Skeletal muscle satellite cell (primary cell): ENCODE results near the gene ATXN7L1.
"Not testable (repeated sequence)": the region's sequence is repeated elsewhere in the genome, so short reads cannot be mapped to it uniquely, and the experiment has no call there.

Source experiments
- H3K27me3 ChIP-seq: 2 replicates; pipeline ENCODE4 v1.7.0; 2013; ENCODE audit warnings: low read length; ENCODE audit not compliant: control insufficient read depth, insufficient read depth
- H3K36me3 ChIP-seq: 2 replicates; pipeline ENCODE4 v1.7.0; 2013; ENCODE audit warnings: mild to moderate bottlenecking, control low read depth, low read length; ENCODE audit not compliant: insufficient read depth
- H3K4me1 ChIP-seq: 2 replicates; pipeline ENCODE4 v1.7.0; 2013; ENCODE audit warnings: low read length; ENCODE audit not compliant: control insufficient read depth, insufficient read depth
- H3K4me2 ChIP-seq: 2 replicates; pipeline ENCODE4 v1.7.0; 2013; ENCODE audit warnings: mild to moderate bottlenecking, low read length
- H3K4me3 ChIP-seq: 2 replicates; pipeline ENCODE4 v1.7.0; 2013; ENCODE audit warnings: low read length
- H3K9ac ChIP-seq: 2 replicates; pipeline ENCODE4 v1.7.0; 2013; ENCODE audit warnings: mild to moderate bottlenecking, low read depth, low read length, moderate library complexity
- H3K9me3 ChIP-seq: replicated peaks from 2 replicates; pipeline ENCODE4 v1.7.0; 2013; ENCODE audit warnings: mild to moderate bottlenecking, control low read depth, low read length

Gene ATXN7L1

DNA sequence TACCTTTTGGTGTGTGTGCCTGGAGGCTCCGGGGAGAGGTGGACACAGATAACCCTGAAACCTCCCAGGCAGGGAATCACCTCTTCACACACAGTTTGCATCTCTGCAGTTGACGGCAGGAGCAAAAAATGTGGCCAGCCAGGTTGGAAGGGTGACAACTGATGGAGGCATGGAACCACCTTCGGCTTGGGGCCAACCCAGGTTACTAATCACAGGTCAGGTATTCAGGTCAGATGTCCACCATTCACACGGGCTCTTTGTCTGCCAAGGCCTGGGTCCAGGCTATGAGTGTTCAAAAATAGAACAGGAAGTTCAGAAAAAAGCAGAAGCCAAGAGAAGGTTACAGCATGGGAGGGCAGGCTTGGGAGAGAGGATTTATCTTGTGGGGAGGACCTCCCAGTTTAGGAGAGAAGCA is 157.9 kb downstream of the ATXN7L1 start:
- Histone ChIP-seq H3K27me3 (no peaks in the 10 kb centered on the region), H3K4me1 (peaks cover 11% of the 10 kb centered on the region), H3K36me3 (no peaks in the 10 kb centered on the region), H3K9ac (no peak overlapping the region), H3K4me3 (no peak overlapping the region), H3K4me2 (no peak overlapping the region), H3K9me3 (no peaks in the 10 kb centered on the region)

DNA sequence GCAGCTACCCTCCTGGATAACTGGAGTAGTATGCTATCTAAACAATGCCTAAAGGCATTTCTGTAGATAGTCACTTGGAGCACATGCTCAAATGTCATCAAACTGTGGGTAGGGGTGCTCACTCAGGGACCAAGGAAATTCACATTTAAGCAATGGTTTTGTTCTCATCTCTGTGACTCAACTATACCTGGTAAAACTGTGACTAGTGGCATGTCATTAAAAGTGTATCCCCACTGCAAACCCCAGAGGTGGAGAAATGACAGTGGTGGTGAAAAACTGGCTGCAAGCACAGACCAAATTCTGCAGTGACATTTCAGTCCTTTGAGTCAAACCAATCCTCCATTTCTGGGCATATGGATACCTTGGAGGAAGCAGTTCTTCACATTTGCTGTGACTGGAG is 160.9 kb downstream of the ATXN7L1 start:
- H3K9me3 ChIP-seq: peaks cover 8% of the 10 kb centered on the region
- no peaks in the 10 kb centered on the region for H3K27me3 ChIP-seq
- H3K9ac ChIP-seq: no peak overlapping the region
- no peak overlapping the region for H3K4me3 ChIP-seq
- peaks cover 5% of the 10 kb centered on the region for H3K36me3 ChIP-seq
- peaks cover 12% of the 10 kb centered on the region for H3K4me1 ChIP-seq
- H3K4me2 ChIP-seq: no peak overlapping the region

DNA sequence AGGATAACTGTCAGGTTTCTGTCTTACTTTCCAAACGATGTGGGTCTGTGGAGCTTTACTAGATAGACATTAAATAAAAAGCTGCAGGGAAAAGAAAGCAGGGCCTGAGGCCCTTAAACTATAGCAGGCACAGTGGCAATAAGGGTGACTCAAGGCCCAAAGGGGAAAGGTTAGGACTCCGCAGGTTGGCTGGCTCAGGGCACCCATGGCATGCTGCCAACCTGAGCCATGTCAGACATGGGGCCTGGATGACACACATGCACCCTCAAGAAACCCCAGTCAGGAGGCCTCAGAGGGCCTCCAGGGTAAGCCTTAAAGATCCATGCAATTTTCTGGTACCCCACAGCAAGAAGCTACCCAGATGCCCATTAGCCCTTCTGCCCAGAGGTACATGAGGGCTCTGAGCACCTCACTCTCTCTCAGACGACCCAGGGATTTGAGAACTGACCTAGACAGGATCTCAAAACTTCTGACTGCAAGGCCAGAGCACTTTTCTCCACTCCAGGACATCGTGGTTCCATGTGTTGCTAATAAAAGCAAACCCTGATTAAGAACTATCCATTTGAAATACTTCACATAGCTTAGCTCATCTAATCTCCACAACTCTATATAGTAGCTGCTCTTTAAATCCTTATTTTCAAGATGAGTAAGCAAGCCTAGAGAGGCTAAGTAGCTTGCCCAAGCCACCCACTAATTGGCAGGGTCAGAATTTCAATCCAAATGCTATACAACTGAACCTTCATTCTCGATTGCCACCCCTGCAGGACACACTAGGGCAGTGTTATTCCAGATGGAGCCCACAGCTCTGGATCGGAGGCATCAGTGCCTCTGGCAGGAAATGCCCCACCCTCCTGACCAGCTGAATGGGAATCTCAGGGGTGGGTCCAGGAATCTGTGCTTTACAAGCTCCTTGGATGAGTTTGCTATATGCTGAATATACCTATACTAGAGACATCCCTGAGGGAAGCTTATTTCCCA is 162.6 kb downstream of the ATXN7L1 start:
- H3K27me3 ChIP-seq: no peaks in the 10 kb centered on the region
- H3K4me1 ChIP-seq: peaks cover 12% of the 10 kb centered on the region
- H3K4me2 ChIP-seq: no peak overlapping the region
- H3K9me3 ChIP-seq: peaks cover 8% of the 10 kb centered on the region
- H3K9ac ChIP-seq: no peak overlapping the region
- H3K36me3 ChIP-seq: peaks cover 5% of the 10 kb centered on the region
- no peak overlapping the region for H3K4me3 ChIP-seq

DNA sequence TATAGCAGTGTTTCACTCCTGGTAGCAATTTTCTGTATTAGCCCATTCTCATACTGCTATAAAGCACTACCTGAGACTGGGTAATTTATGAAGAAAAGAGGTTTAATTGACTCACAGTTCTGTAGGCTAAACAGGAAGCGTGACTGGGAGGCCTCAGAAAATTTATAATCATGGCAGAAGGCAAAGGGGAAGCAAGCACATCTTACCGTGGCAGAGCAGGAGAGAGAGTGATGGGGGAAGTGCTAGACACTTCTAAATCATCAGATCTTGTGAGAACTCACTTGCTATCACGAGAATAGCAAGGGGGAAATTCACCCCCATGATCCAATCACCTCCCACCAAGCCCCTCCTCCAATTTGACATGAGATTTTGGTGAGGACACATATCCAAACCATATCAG is 163.5 kb downstream of the ATXN7L1 start:
- Histone ChIP-seq H3K4me2 (no peak overlapping the region), H3K4me3 (no peak overlapping the region), H3K36me3 (peaks cover 5% of the 10 kb centered on the region), H3K9me3 (peaks cover 8% of the 10 kb centered on the region), H3K9ac (no peak overlapping the region), H3K27me3 (no peaks in the 10 kb centered on the region), H3K4me1 (peaks cover 16% of the 10 kb centered on the region)

DNA sequence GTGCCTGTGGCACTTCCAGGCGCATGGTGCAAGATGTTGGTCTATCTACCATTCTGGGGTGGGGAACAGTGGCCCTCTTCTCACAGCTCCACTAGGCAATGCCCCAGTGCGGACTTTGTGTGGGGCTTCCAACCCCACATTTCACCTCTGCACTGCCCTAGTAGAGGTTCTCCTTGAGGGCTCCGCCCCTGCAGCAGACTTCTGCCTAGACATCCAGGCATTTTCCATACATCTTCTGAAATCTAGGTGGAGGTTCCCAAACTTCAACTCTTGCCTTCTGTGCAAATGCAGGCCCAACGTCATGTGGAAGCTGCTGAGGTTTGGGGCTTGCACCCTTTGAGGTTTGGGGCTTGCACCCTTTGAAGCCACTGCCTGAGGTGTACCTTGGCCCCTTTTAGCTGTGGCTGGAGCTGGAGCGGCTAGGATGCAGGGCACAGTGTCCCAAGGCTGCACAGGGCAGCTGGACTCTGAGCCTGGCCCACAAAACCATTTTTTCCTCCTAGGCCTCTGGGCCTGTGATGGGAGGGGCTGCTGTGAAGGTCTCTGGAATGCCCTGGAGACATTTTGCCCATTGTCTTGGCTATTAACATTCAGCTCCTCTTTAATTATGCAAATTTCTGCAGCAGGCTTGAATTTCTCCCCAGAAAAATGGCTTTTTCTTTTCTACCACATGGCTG is 164.5 kb downstream of the ATXN7L1 start:
- H3K9me3 ChIP-seq: peaks cover 8% of the 10 kb centered on the region

DNA sequence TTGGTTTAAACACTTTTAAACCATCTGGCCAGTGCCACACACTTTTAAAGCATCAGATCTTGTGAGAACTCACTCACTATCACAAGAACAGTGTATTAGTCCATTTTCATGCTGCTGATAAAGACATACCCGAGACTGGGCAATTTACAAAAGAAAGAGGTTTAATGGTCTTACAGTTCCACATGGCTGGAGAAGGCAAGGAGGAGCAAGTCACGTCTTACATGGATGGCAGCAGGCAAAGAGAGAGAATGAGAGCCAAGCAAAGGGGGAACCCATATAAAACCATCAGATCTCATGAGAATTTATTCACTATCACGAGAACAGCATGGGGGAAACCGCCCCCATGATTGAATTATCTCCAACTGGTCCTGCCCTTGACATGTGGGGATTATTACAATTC is 165.7 kb downstream of the ATXN7L1 start:
- not testable (repeated sequence) for H3K4me3 ChIP-seq, H3K4me2 ChIP-seq, H3K9ac ChIP-seq, H3K36me3 ChIP-seq, H3K9me3 ChIP-seq, H3K27me3 ChIP-seq
- peaks cover 16% of the 10 kb centered on the region for H3K4me1 ChIP-seq

More for the DNA sequence above, 164.5 kb downstream of the ATXN7L1 start:
- H3K9ac ChIP-seq: no peak overlapping the region
- peaks cover 16% of the 10 kb centered on the region for H3K4me1 ChIP-seq
- no peak overlapping the region for H3K4me3 ChIP-seq
- no peak overlapping the region for H3K4me2 ChIP-seq
- no peaks in the 10 kb centered on the region for H3K27me3 ChIP-seq
- H3K36me3 ChIP-seq: peaks cover 5% of the 10 kb centered on the region

DNA sequence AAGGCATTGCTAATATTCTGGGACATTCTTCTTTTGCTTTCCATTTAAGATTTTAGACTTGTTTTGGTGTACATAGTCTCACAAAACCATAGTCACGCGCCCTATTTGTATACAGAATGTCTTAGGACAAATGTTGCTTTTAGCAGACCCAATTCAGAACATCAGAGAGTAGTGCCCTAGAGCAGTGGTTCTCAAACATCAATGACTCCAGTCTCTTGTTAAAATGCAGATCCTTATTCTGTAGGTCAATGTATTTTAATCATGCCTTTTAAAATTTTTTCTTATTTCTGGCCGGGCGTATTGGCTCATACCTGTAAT is 167.7 kb downstream of the ATXN7L1 start:
- no peak overlapping the region for H3K4me3 ChIP-seq
- H3K36me3 ChIP-seq: peaks cover 5% of the 10 kb centered on the region
- H3K4me2 ChIP-seq: no peak overlapping the region
- H3K4me1 ChIP-seq: peaks cover 7% of the 10 kb centered on the region
- no peak overlapping the region for H3K9ac ChIP-seq
- peaks cover 8% of the 10 kb centered on the region for H3K9me3 ChIP-seq
- H3K27me3 ChIP-seq: no peaks in the 10 kb centered on the region

DNA sequence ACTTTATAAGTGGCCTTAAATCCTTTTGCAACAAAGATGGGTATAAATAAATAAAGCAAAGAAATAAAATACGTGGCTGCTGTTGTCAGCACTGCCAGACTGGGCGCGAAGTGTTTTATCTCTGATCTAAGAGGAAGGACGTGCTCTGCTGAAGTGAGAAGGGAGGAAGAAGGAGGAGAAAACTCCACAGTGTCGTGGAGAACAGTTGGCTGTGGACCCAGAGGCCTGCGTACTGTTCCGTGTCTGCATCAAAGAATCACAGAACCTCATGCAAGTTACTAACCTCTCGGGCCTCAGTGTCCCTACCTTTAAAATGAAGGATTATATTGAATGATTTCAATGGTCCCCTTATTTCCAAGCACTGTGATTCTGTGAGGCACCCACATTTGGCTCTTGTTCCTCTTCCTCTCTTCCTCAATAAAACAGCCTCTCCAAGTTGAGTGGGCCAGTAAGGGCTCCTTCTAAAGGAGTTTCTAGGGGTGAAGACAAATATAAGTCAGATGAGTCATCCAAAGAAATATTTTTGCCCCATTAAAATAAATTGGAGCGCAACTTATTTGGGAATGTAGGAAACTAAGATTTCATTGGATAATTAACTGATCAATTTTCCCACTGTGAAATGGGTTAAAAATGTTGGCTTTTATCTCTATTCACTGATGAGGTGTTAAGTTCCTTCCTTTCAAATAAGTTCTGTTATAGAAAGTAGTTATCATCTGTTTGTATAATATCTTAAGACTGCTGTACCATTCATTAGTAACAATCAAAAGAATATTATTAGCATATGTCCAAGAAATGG is 168.2 kb downstream of the ATXN7L1 start:
- H3K27me3 ChIP-seq: no peaks in the 10 kb centered on the region
- H3K4me3 ChIP-seq: no peak overlapping the region
- no peak overlapping the region for H3K9ac ChIP-seq
- peaks cover 5% of the 10 kb centered on the region for H3K36me3 ChIP-seq
- H3K4me2 ChIP-seq: no peak overlapping the region
- H3K9me3 ChIP-seq: peaks cover 8% of the 10 kb centered on the region
- H3K4me1 ChIP-seq: peaks cover 4% of the 10 kb centered on the region

DNA sequence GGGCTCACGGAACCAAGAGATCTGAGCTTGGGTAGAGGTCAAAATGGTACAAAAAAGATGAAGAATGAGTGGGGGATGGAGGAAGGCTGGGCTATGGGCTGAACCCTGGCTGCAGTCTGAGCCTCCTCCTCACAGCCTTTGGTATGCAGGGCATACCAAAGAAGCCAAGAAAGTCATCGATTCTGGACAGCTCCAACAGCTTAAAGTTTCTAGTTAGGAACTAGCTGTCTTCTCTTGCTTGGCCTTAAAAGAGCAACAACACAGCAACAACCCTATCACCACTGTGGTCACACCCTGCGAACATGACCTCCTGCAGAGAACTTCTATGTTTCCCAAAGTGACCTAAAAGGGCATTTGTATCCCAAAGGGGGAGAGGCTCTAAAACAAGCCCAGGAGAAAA is 169.0 kb downstream of the ATXN7L1 start:
- H3K27me3 ChIP-seq: no peaks in the 10 kb centered on the region

DNA sequence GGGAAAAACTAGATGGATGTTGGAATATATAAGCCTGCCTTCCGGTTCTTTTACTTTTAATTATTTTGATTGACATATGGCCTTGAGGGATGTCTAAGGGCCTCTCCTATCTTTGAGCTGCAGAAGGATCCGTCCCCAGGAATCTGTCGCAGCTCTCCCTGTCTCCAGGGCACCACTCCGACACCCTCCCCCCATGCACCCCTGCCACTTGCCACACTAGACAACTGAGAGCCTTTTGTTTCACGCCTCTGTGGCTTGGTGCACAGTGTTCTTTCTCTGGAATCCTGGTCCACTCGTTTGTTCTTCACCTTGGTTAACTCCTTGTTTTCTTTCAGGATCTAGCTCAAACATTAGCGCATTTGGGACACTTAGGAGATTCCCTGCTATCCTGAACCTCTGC is 171.0 kb downstream of the ATXN7L1 start:
- Histone ChIP-seq H3K4me2 (no peak overlapping the region), H3K36me3 (no peaks in the 10 kb centered on the region), H3K27me3 (no peaks in the 10 kb centered on the region), H3K4me3 (no peak overlapping the region), H3K4me1 (peaks cover 4% of the 10 kb centered on the region), H3K9me3 (no peaks in the 10 kb centered on the region), H3K9ac (no peak overlapping the region)

More for the DNA sequence above, 169.0 kb downstream of the ATXN7L1 start:
- Histone ChIP-seq H3K9me3 (peaks cover 8% of the 10 kb centered on the region), H3K4me1 (peaks cover 4% of the 10 kb centered on the region), H3K9ac (no peak overlapping the region), H3K36me3 (peaks cover 5% of the 10 kb centered on the region), H3K4me3 (no peak overlapping the region), H3K4me2 (no peak overlapping the region)

DNA sequence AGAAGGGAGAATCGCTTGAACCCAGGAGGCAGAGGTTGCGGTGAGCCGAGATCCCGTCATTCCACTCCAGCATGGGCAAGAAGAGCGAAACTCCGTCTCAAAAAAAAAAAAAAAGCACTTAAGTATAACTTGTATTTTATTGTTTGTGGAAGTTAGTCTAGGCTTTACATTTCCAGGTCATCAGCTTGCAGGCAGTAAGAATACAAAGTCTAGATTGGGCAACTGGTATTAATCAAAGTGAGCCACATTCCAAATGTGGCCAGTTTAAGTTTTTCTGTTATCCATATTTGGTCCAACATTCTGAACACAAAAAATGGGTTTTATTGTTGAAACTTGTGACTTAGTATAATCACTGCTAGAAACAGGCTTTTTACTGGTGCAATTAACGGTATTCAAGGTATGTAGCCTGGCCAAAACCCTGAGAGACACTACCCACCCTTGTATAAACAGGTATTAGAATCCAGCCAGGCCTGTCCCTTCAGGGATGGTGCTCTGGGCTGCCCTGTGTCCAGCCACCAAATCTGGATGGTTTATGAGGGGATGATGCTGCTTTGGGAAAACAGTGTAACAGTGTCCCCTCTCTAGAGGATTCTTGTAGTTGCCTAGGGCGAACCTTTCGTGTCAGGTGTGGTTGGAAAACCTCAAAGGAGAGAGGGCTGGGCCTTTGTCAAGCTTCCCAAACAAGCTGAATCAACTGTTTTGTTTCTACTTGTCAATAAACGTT is 173.0 kb downstream of the ATXN7L1 start:
- Histone ChIP-seq H3K4me2 (no peak overlapping the region), H3K4me3 (no peak overlapping the region), H3K9me3 (no peaks in the 10 kb centered on the region), H3K36me3 (no peaks in the 10 kb centered on the region), H3K4me1 (peaks cover 3% of the 10 kb centered on the region), H3K27me3 (no peaks in the 10 kb centered on the region), H3K9ac (no peak overlapping the region)
